Osteocyte (in vitro differentiated cells): ENCODE measurements around the gene RAD51B. TPM values are rescaled to one million over a fixed set of nuclear protein-coding genes. Genes with fewer than 3 reads are reported as not detected.
A peak's percentile ranks its signal among the peaks of the same experiment; 100 is the strongest.

ENCODE experiments used
- DNase-seq: peaks from one replicate; pipeline ENCODE4 v3.0.0; 2021; ENCODE audit warnings: mixed read lengths; ENCODE audit not compliant: unreplicated experiment; ENCODE audit errors: extremely low spot score
- H3K27ac Mint-ChIP-seq: one replicate; pipeline ENCODE4 v1.8.0; 2021; ENCODE audit warnings: mild to moderate bottlenecking, mixed read lengths; ENCODE audit not compliant: unreplicated experiment
- H3K27me3 Mint-ChIP-seq: one replicate; pipeline ENCODE4 v1.8.0; 2021; ENCODE audit warnings: mixed read lengths; ENCODE audit not compliant: unreplicated experiment
- H3K36me3 Mint-ChIP-seq: one replicate; pipeline ENCODE4 v1.8.0; 2021; ENCODE audit warnings: mixed read lengths; ENCODE audit not compliant: unreplicated experiment
- H3K4me1 Mint-ChIP-seq: one replicate; pipeline ENCODE4 v1.8.0; 2021; ENCODE audit warnings: mixed read lengths; ENCODE audit not compliant: unreplicated experiment
- H3K4me3 Mint-ChIP-seq: one replicate; pipeline ENCODE4 v1.8.0; 2021; ENCODE audit warnings: mild to moderate bottlenecking, moderate library complexity, mixed read lengths; ENCODE audit not compliant: unreplicated experiment
- H3K9me3 Mint-ChIP-seq: one replicate; pipeline ENCODE4 v1.8.0; 2021; ENCODE audit warnings: mixed read lengths; ENCODE audit not compliant: unreplicated experiment
- CTCF ChIP-seq: fragments of 200-600 bp; sonication (generic); IDR thresholded peaks from 2 replicates; pipeline ENCODE4 v1.5.0; 2021; ENCODE audit warnings: antibody characterized with exemption, mild to moderate bottlenecking, moderate library complexity
- total RNA-seq: library from RNA; stranded (reverse); gene quantifications from 2 replicates; pipeline ENCODE4 v1.2.1, GENCODE V29; 2021

The RAD51B gene
- total RNA-seq, 1 donor from 2014 or later: 12.7 TPM

- no peak overlapping the region for H3K4me3 Mint-ChIP-seq
- no peaks in the 10 kb centered on the region for H3K9me3 Mint-ChIP-seq
- no peaks in the 10 kb centered on the region for H3K27me3 Mint-ChIP-seq
- no peak for TF ChIP-seq CTCF
- H3K4me1 Mint-ChIP-seq: peaks cover 70% of the 10 kb centered on the region
- DNase-seq: no peak
- peaks cover 2% of the 10 kb centered on the region for H3K36me3 Mint-ChIP-seq
- H3K27ac Mint-ChIP-seq: peak overlapping the region; percentile 73
Observed at GRCh38 chr14:68687746-68688145, 868.2 kb downstream of the RAD51B start.

DNA sequence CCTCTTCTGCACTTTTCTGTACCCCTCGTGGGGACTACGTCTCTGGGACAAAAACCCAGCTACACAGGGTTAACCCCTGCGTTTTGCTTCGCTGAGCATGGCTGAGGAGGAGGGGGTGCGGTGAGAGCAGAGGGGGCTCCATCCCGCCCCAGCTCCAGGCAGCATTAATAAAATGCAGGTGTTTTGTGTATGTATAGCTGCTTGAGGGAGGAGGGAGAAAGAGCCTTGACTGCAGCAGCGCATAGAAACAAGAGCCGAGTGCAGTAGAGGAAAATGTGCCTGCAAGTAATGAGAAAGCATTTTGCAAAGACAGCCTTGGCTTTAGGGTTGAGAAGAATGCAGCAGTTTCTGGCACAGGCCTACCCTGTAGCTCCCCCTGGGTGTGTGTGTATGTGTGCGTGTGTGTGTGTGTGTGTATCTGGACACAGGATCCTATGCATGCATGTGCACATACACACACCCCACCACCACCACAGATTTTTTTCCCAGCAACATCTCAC lies 869.3 kb downstream of the RAD51B start:
- Mint-ChIP-seq H3K36me3 (peaks cover 2% of the 10 kb centered on the region), H3K9me3 (no peaks in the 10 kb centered on the region), H3K4me1 (peaks cover 63% of the 10 kb centered on the region), H3K4me3 (no peak overlapping the region), H3K27me3 (no peaks in the 10 kb centered on the region), H3K27ac (peak overlapping the region; percentile 48)
- peak; percentile 24 for TF ChIP-seq CTCF
- no peak for DNase-seq

DNA sequence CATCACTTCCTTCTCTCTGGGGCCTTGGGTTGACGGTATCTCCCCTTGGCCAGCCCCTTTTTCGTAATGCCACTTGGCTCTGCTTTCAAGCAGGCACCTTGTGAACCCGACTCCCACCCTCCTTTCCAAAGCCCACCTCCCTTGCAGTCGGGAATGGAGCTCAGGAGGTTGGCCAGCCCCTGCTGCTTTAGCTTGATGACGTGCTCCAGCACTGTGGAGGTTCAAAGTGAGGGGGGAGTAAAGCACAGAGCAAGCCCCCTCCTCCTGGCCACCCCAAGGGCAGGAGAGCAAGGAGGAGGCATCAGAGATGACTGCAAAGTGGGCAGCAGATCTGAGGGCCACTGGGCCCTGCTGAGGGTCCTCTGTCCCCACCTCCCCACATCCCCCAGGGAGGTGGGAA lies 869.9 kb downstream of the RAD51B start:
- H3K9me3 Mint-ChIP-seq: no peaks in the 10 kb centered on the region
- H3K4me1 Mint-ChIP-seq: peaks cover 62% of the 10 kb centered on the region
- H3K27ac Mint-ChIP-seq: no peak overlapping the region
- no peak for TF ChIP-seq CTCF
- no peaks in the 10 kb centered on the region for H3K27me3 Mint-ChIP-seq
- peaks cover 2% of the 10 kb centered on the region for H3K36me3 Mint-ChIP-seq
- no peak for DNase-seq
- H3K4me3 Mint-ChIP-seq: no peak overlapping the region

DNA sequence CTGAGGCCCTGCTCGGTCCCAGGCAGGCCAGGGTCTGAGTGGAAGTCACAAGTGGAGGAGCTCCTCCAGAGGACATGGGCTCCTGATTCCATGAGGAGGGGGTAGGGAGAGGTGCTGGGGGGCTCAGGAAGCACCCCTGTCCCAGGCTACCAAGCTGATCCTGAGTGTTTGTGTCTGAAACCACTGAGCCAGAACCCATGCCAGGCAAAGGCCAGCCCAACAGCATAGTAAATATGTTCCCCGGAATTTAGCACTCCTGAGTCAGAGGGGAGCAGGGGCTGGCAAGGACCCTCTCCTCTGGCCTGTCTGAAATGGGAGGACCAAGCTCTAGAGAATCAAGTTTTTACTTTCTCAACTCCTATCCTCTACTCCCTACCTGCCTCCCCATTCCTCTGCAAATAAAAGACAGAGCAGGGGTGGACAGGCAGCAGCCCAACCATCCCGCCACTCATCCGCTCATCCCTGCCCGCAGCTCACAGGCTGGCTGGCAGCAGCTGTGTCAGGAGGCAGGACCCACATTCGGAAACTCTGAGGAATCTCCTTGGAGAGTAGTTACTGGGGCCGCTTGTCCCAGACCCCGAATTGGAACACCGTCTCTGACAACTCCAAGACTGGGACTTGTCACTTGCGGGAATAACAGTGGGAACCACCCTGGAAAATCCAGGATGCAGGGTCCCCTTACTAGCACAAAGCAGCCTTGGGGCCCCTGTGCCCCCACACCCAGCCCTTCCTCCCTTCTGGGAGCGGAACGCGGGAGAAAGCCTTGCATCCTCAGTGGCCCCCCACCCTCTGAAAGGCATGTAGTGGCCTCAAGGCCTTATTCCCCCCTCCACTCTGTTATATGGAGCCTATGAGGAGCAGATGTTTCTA lies 870.7 kb downstream of the RAD51B start:
- H3K27ac Mint-ChIP-seq: no peak overlapping the region
- H3K36me3 Mint-ChIP-seq: peaks cover 2% of the 10 kb centered on the region
- no peaks in the 10 kb centered on the region for H3K9me3 Mint-ChIP-seq
- no peak overlapping the region for H3K4me3 Mint-ChIP-seq
- peaks cover 62% of the 10 kb centered on the region for H3K4me1 Mint-ChIP-seq
- DNase-seq: no peak
- no peaks in the 10 kb centered on the region for H3K27me3 Mint-ChIP-seq
- no peak for TF ChIP-seq CTCF

DNA sequence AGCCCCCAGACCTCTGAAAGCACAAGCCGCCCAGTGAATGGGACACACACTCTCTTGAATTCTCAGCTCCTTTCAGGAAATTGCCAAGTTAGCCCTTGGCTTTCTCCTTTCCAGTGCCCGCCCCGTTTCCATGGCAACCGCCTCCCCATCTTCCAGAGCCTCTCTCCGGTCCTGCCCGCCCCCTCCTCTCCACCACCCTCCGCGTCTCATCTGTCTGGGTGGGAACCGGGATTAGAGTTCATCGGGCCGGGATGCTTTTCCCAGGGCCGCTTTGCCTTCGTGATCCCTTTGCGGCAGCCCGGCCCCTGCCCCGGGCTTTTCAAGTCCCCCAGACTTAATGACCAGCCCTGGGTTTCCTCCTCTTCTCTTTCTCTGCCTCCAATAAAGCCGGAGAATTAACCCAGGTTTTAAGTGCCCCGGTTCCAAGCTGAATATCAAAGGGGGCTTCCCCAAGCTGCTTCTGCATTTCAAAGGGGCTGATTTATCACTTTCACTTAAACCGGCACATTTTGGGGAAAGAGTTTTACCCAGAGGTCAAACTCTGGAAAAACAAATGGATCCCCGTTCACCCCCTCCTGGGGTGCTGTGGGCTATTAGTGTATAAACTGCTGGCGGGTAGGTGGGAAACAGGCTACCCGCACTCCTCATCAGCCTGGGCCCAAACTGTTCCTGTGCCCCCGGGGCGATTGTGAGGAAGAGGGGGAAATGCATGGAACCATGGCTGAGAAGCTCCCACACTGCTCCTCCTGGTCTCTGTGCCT lies 871.6 kb downstream of the RAD51B start:
- TF ChIP-seq CTCF: no peak
- Mint-ChIP-seq H3K36me3 (peaks cover 2% of the 10 kb centered on the region), H3K4me1 (peaks cover 60% of the 10 kb centered on the region), H3K27me3 (no peaks in the 10 kb centered on the region), H3K9me3 (no peaks in the 10 kb centered on the region), H3K4me3 (no peak overlapping the region), H3K27ac (no peak overlapping the region)
- no peak for DNase-seq
